ENCODE data around the gene HECW1.

GRCh38 chr7:43325595-43325994 is 213.1 kb downstream of the HECW1 start:
- TF ChIP-seq HDGF (IDR thresholded peaks at IDR 0.05; ENCODE audit: borderline replicate concordance) (no peak), ZNF384 (IDR thresholded peaks at IDR 0.05) (no peak), SP1 (IDR thresholded peaks at IDR 0.05) (no peak), FOXA1 (IDR thresholded peaks at IDR 0.05) (no peak), BHLHE40 (IDR thresholded peaks at IDR 0.05; ENCODE audit: borderline replicate concordance) (no peak), LEF1 (IDR thresholded peaks at IDR 0.05; ENCODE audit: borderline replicate concordance) (no peak), NFRKB (IDR thresholded peaks at IDR 0.05) (no peak), L3MBTL2 (conservative IDR thresholded peaks at IDR 0.05) (no peak), ELF4 (IDR thresholded peaks at IDR 0.05) (no peak), SUZ12 (IDR thresholded peaks at IDR 0.05) (no peak), ARNT (IDR thresholded peaks at IDR 0.05) (no peak)

Data from HEK293T (cell line).